ENCODE results near the gene DYNC2LI1. TPM values are rescaled to one million over a fixed set of nuclear protein-coding genes. Genes with fewer than 3 reads are reported as not detected.

The DYNC2LI1 gene
- total RNA-seq, 2 experiments from 2014 or later: 9.6 to 10.0 TPM

GRCh38 chr2:43840965-43841364 is 67.1 kb downstream of the DYNC2LI1 start:
- H3K27me3 Mint-ChIP-seq: no peaks in the 10 kb centered on the region

GRCh38 chr2:43841949-43842865 is 68.4 kb downstream of the DYNC2LI1 start:
- no peaks in the 10 kb centered on the region for H3K36me3 Mint-ChIP-seq
- H3K9me3 Mint-ChIP-seq: no peaks in the 10 kb centered on the region
- no peak overlapping the region for H3K4me3 Mint-ChIP-seq
- no peak for DNase-seq
- H3K27ac Mint-ChIP-seq: no peak overlapping the region
- no peaks in the 10 kb centered on the region for H3K27me3 Mint-ChIP-seq
- H3K4me1 Mint-ChIP-seq: no peaks in the 10 kb centered on the region

More at GRCh38 chr2:43840965-43841364, 67.1 kb downstream of the DYNC2LI1 start:
- Mint-ChIP-seq H3K4me1 (no peaks in the 10 kb centered on the region), H3K4me3 (no peak overlapping the region), H3K9me3 (no peaks in the 10 kb centered on the region), H3K36me3 (no peaks in the 10 kb centered on the region), H3K27ac (no peak overlapping the region)
- DNase-seq: no peak

- Mint-ChIP-seq H3K27me3 (no peaks in the 10 kb centered on the region), H3K4me1 (no peaks in the 10 kb centered on the region)
Measured at GRCh38 chr2:43842866-43843226, 69.0 kb downstream of the DYNC2LI1 start.

GRCh38 chr2:43845181-43845580 is 71.3 kb downstream of the DYNC2LI1 start:
- Mint-ChIP-seq H3K9me3 (no peaks in the 10 kb centered on the region), H3K27ac (no peak overlapping the region), H3K4me3 (no peak overlapping the region), H3K36me3 (no peaks in the 10 kb centered on the region), H3K4me1 (no peaks in the 10 kb centered on the region), H3K27me3 (no peaks in the 10 kb centered on the region)
- no peak for DNase-seq

More at GRCh38 chr2:43842866-43843226, 69.0 kb downstream of the DYNC2LI1 start:
- H3K36me3 Mint-ChIP-seq: no peaks in the 10 kb centered on the region
- no peaks in the 10 kb centered on the region for H3K9me3 Mint-ChIP-seq
- DNase-seq: no peak
- no peak overlapping the region for H3K27ac Mint-ChIP-seq
- H3K4me3 Mint-ChIP-seq: no peak overlapping the region

GRCh38 chr2:43846140-43846793 is 72.4 kb downstream of the DYNC2LI1 start:
- H3K4me1 Mint-ChIP-seq: no peaks in the 10 kb centered on the region
- no peaks in the 10 kb centered on the region for H3K36me3 Mint-ChIP-seq
- peaks cover 4% of the 10 kb centered on the region for H3K27me3 Mint-ChIP-seq
- DNase-seq: no peak
- no peaks in the 10 kb centered on the region for H3K9me3 Mint-ChIP-seq
- no peak overlapping the region for H3K27ac Mint-ChIP-seq
- H3K4me3 Mint-ChIP-seq: no peak overlapping the region

GRCh38 chr2:43848214-43848613 is 74.4 kb downstream of the DYNC2LI1 start:
- no peaks in the 10 kb centered on the region for H3K9me3 Mint-ChIP-seq
- H3K27ac Mint-ChIP-seq: no peak overlapping the region
- H3K4me3 Mint-ChIP-seq: no peak overlapping the region
- peaks cover 11% of the 10 kb centered on the region for H3K27me3 Mint-ChIP-seq
- no peak for DNase-seq
- no peaks in the 10 kb centered on the region for H3K4me1 Mint-ChIP-seq
- H3K36me3 Mint-ChIP-seq: no peaks in the 10 kb centered on the region

- peaks cover 31% of the 10 kb centered on the region for H3K27me3 Mint-ChIP-seq
Measured at GRCh38 chr2:43851011-43851980, 77.5 kb downstream of the DYNC2LI1 start.

GRCh38 chr2:43852196-43852730 is 78.4 kb downstream of the DYNC2LI1 start:
- Mint-ChIP-seq H3K36me3 (no peaks in the 10 kb centered on the region), H3K27me3 (peaks cover 39% of the 10 kb centered on the region), H3K9me3 (no peaks in the 10 kb centered on the region), H3K4me1 (no peaks in the 10 kb centered on the region), H3K27ac (no peak overlapping the region), H3K4me3 (no peak overlapping the region)
- DNase-seq: no peak

More at GRCh38 chr2:43851011-43851980, 77.5 kb downstream of the DYNC2LI1 start:
- Mint-ChIP-seq H3K4me3 (no peak overlapping the region), H3K36me3 (no peaks in the 10 kb centered on the region), H3K4me1 (no peaks in the 10 kb centered on the region), H3K27ac (no peak overlapping the region), H3K9me3 (no peaks in the 10 kb centered on the region)
- no peak for DNase-seq

GRCh38 chr2:43853141-43854081 is 79.6 kb downstream of the DYNC2LI1 start:
- no peaks in the 10 kb centered on the region for H3K9me3 Mint-ChIP-seq
- H3K4me3 Mint-ChIP-seq: no peak overlapping the region

GRCh38 chr2:43854671-43855070 is 80.8 kb downstream of the DYNC2LI1 start:
- no peaks in the 10 kb centered on the region for H3K4me1 Mint-ChIP-seq
- H3K27ac Mint-ChIP-seq: no peak overlapping the region
- H3K9me3 Mint-ChIP-seq: no peaks in the 10 kb centered on the region
- H3K36me3 Mint-ChIP-seq: no peaks in the 10 kb centered on the region
- H3K27me3 Mint-ChIP-seq: peaks cover 62% of the 10 kb centered on the region
- no peak for DNase-seq
- no peak overlapping the region for H3K4me3 Mint-ChIP-seq

More at GRCh38 chr2:43853141-43854081, 79.6 kb downstream of the DYNC2LI1 start:
- H3K27ac Mint-ChIP-seq: no peak overlapping the region
- H3K4me1 Mint-ChIP-seq: no peaks in the 10 kb centered on the region
- H3K27me3 Mint-ChIP-seq: peaks cover 50% of the 10 kb centered on the region
- no peak for DNase-seq
- no peaks in the 10 kb centered on the region for H3K36me3 Mint-ChIP-seq

- no peak overlapping the region for H3K27ac Mint-ChIP-seq
- H3K9me3 Mint-ChIP-seq: no peaks in the 10 kb centered on the region
- DNase-seq: no peak
- H3K36me3 Mint-ChIP-seq: no peaks in the 10 kb centered on the region
- H3K4me1 Mint-ChIP-seq: no peaks in the 10 kb centered on the region
- H3K27me3 Mint-ChIP-seq: peaks cover 65% of the 10 kb centered on the region
- H3K4me3 Mint-ChIP-seq: no peak overlapping the region
Measured at GRCh38 chr2:43855292-43855691, 81.5 kb downstream of the DYNC2LI1 start.
